DOHH2 (cell line): ENCODE measurements around the gene DPH7.

ENCODE experiments used
- EZH2phosphoT487 ChIP-seq: fragments of 200-600 bp; sonication (generic); IDR thresholded peaks from 2 replicates; pipeline ENCODE4 v1.6.1; 2017; ENCODE audit warnings: borderline replicate concordance, mild to moderate bottlenecking, antibody characterized with exemption, low read length, moderate library complexity, mixed read lengths
- TF ChIP-seq, protein P1 (sequence below): fragments of 200-600 bp; sonication (generic); IDR thresholded peaks from one replicate; pipeline ENCODE4 v1.5.1; 2014; ENCODE audit warnings: antibody characterized with exemption, mild to moderate bottlenecking, low read depth, low read length; ENCODE audit not compliant: poor library complexity, severe bottlenecking

- TF ChIP-seq, protein P1, sequence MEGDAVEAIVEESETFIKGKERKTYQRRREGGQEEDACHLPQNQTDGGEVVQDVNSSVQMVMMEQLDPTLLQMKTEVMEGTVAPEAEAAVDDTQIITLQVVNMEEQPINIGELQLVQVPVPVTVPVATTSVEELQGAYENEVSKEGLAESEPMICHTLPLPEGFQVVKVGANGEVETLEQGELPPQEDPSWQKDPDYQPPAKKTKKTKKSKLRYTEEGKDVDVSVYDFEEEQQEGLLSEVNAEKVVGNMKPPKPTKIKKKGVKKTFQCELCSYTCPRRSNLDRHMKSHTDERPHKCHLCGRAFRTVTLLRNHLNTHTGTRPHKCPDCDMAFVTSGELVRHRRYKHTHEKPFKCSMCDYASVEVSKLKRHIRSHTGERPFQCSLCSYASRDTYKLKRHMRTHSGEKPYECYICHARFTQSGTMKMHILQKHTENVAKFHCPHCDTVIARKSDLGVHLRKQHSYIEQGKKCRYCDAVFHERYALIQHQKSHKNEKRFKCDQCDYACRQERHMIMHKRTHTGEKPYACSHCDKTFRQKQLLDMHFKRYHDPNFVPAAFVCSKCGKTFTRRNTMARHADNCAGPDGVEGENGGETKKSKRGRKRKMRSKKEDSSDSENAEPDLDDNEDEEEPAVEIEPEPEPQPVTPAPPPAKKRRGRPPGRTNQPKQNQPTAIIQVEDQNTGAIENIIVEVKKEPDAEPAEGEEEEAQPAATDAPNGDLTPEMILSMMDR, result no peak
- no peak for TF ChIP-seq EZH2phosphoT487
These were observed 23.9 kb upstream of the DPH7 start for GRCh38 chr9:137602661-137603060.
